OCI-LY1 (cell line): ENCODE results near the gene CCDC194.
A peak's percentile ranks its signal among the peaks of the same experiment; 100 is the strongest.

Source experiments
- H2AFZ ChIP-seq: fragments of 200-600 bp; sonication (generic), shearing (Covaris generic); 2 replicates; pipeline ENCODE4 v1.6.0; 2014; ENCODE audit warnings: antibody characterized with exemption, mild to moderate bottlenecking, low read length
- H3F3A ChIP-seq: fragments of 200-600 bp; sonication (generic), shearing (Covaris generic); 2 replicates; pipeline ENCODE4 v1.6.0; 2014; ENCODE audit warnings: mild to moderate bottlenecking, antibody characterized with exemption, low read length, moderate library complexity; ENCODE audit not compliant: insufficient read depth
- H3K27ac ChIP-seq: fragments of 200-600 bp; sonication (generic); 2 replicates; pipeline ENCODE4 v1.5.1; 2014; ENCODE audit warnings: low read length, mixed run types, mild to moderate bottlenecking, low read depth; ENCODE audit not compliant: poor library complexity, severe bottlenecking
- H3K27me3 ChIP-seq: fragments of 200-600 bp; sonication (generic); 2 replicates; pipeline ENCODE4 v1.6.0; 2014; ENCODE audit warnings: antibody characterized with exemption, mild to moderate bottlenecking, low read length, moderate library complexity; ENCODE audit not compliant: insufficient read depth
- H3K36me3 ChIP-seq: fragments of 200-600 bp; sonication (generic); 2 replicates; pipeline ENCODE4 v1.6.1; 2014; ENCODE audit warnings: mild to moderate bottlenecking, antibody characterized with exemption, low read length, moderate library complexity, mixed read lengths; ENCODE audit not compliant: insufficient read depth
- H3K4me1 ChIP-seq: fragments of 200-600 bp; sonication (generic); 2 replicates; pipeline ENCODE4 v1.5.1; 2014; ENCODE audit warnings: mild to moderate bottlenecking, low read length, moderate library complexity; ENCODE audit not compliant: insufficient read depth, severe bottlenecking
- H3K4me2 ChIP-seq: fragments of 200-600 bp; sonication (generic), shearing (Covaris generic); 2 replicates; pipeline ENCODE4 v1.6.1; 2014; ENCODE audit warnings: low read length
- H3K4me3 ChIP-seq: fragments of 200-600 bp; sonication (generic); 2 replicates; pipeline ENCODE4 v1.5.1; 2014; ENCODE audit warnings: low read length, low read depth, mild to moderate bottlenecking, mixed read lengths; ENCODE audit not compliant: poor library complexity, severe bottlenecking
- H3K79me2 ChIP-seq: fragments of 200-600 bp; shearing (Covaris generic); 2 replicates; pipeline ENCODE4 v1.6.1; 2016; ENCODE audit warnings: mixed run types, low read length, mixed read lengths; ENCODE audit not compliant: insufficient read depth
- H3K9ac ChIP-seq: fragments of 200-600 bp; sonication (generic), shearing (Covaris generic); 2 replicates; pipeline ENCODE4 v1.6.1; 2014; ENCODE audit warnings: mild to moderate bottlenecking, low read length, mixed read lengths
- H3K9me2 ChIP-seq: fragments of 200-600 bp; sonication (generic), shearing (Covaris generic); 2 replicates; pipeline ENCODE4 v1.6.1; 2014; ENCODE audit warnings: low read depth, mild to moderate bottlenecking, low read length, mixed read lengths
- H3K9me3 ChIP-seq: fragments of 200-600 bp; shearing (Covaris generic); 2 replicates; pipeline ENCODE4 v1.6.1; 2014; ENCODE audit warnings: low read length, mixed read lengths
- H4K20me1 ChIP-seq: fragments of 200-600 bp; sonication (generic), shearing (Covaris generic); 2 replicates; pipeline ENCODE4 v1.6.0; 2016; ENCODE audit warnings: mild to moderate bottlenecking, low read length; ENCODE audit not compliant: insufficient read depth
- EZH2 ChIP-seq: fragments of 200-600 bp; sonication (generic), shearing (Covaris generic); IDR thresholded peaks from 2 replicates; pipeline ENCODE4 v1.8.0; 2017; ENCODE audit warnings: borderline replicate concordance, mixed run types, mild to moderate bottlenecking, antibody characterized with exemption, low read length, moderate library complexity, mixed read lengths
- TF ChIP-seq, protein P1 (sequence below): fragments of 200-600 bp; sonication (generic), shearing (Covaris generic); IDR thresholded peaks from 2 replicates; pipeline ENCODE4 v1.5.1; 2017; ENCODE audit warnings: mild to moderate bottlenecking, antibody characterized with exemption, low read length, moderate library complexity, mixed read lengths

Gene CCDC194

GRCh38 chr19:17393914-17394313 lies at the start of gene CCDC194:
Gene CCDC194 (minus strand): TSS chr19:17394196. CDS start chr19:17394158, 38 bp downstream.
- Histone ChIP-seq H3K27me3 (no peaks in the 10 kb centered on the region; the same call in 1 of the 2 replicates), H3K9ac (no peak within 1 kb of the TSS), H3F3A (no peaks in the 10 kb centered on the region), H3K36me3 (peaks cover 8% of the 10 kb centered on the region), H3K4me1 (peaks cover 16% of the 10 kb centered on the region), H3K27ac (no peak within 1 kb of the TSS), H3K79me2 (no peaks in the 10 kb centered on the region), H3K9me3 (peaks cover 3% of the 10 kb centered on the region; the same call in 1 of the 2 replicates), H3K9me2 (no peaks in the 10 kb centered on the region), H4K20me1 (no peaks in the 10 kb centered on the region), H3K4me2 (no peak within 1 kb of the TSS), H3K4me3 (no peak within 1 kb of the TSS), H2AFZ (no peak within 1 kb of the TSS)
- TF ChIP-seq, protein P1, sequence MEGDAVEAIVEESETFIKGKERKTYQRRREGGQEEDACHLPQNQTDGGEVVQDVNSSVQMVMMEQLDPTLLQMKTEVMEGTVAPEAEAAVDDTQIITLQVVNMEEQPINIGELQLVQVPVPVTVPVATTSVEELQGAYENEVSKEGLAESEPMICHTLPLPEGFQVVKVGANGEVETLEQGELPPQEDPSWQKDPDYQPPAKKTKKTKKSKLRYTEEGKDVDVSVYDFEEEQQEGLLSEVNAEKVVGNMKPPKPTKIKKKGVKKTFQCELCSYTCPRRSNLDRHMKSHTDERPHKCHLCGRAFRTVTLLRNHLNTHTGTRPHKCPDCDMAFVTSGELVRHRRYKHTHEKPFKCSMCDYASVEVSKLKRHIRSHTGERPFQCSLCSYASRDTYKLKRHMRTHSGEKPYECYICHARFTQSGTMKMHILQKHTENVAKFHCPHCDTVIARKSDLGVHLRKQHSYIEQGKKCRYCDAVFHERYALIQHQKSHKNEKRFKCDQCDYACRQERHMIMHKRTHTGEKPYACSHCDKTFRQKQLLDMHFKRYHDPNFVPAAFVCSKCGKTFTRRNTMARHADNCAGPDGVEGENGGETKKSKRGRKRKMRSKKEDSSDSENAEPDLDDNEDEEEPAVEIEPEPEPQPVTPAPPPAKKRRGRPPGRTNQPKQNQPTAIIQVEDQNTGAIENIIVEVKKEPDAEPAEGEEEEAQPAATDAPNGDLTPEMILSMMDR = no peak
- no peak for TF ChIP-seq EZH2

DNA sequence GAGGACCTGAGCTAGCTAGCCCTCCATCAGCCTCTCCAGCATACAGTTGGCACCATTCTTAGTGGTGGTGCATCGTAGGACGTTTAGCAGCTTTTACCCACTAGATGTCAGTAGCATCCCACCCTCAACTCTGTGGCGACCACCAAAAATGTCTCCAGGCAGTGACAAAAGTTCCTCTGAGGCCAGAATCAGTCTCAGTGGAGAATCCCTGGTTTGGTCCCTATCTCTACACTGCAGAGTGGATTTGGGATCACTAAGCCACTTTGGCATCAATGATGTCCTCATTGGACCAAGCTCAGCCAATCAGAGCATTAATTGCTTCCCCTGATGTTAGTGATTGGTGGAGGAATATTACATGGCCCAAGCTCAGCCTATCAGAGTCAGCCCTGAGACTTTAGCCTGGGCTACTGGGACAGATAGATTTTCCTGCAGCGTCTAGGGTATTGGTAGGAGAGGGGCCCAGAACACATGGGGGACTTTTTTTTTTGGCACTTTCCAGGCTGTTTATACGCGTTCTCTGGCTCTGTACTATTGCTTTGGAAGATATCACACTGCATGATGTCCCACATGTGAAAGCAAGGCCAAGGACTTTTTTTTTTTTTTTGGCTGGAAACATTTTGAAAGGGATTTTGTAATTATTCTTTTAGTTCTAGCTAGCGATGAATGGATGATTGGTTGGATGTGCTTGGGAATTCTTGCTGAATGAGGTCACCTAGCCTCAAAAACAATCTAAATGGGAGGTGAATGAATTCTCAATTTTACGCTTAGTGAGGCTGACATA lies 47.4 kb upstream of the CCDC194 start:
- H3K79me2 ChIP-seq = no peaks in the 10 kb centered on the region
- no peaks in the 10 kb centered on the region for H4K20me1 ChIP-seq
- no peak overlapping the region for H3K4me3 ChIP-seq
- no peaks in the 10 kb centered on the region for H3F3A ChIP-seq
- peaks cover 8% of the 10 kb centered on the region; the same call in 1 of the 2 replicates for H3K27me3 ChIP-seq
- H3K27ac ChIP-seq = no peak overlapping the region
- no peak overlapping the region for H3K4me2 ChIP-seq
- no peak overlapping the region for H3K9ac ChIP-seq
- no peaks in the 10 kb centered on the region for H3K36me3 ChIP-seq
- H3K4me1 ChIP-seq = no peaks in the 10 kb centered on the region
- H3K9me3 ChIP-seq = peaks cover 4% of the 10 kb centered on the region; the same call in 1 of the 2 replicates
- H2AFZ ChIP-seq = no peak overlapping the region
- H3K9me2 ChIP-seq = no peaks in the 10 kb centered on the region
- no peak for TF ChIP-seq EZH2
- TF ChIP-seq, protein P1 = peak; percentile 63

- Histone ChIP-seq H3K36me3 (no peaks in the 10 kb centered on the region), H4K20me1 (no peaks in the 10 kb centered on the region), H3K27me3 (peaks cover 9% of the 10 kb centered on the region; the same call in 1 of the 2 replicates)
Observed at GRCh38 chr19:17436874-17437267, 42.9 kb upstream of the CCDC194 start.

More at GRCh38 chr19:17436874-17437267, 42.9 kb upstream of the CCDC194 start:
- Histone ChIP-seq H3F3A (no peaks in the 10 kb centered on the region), H3K9me2 (no peaks in the 10 kb centered on the region), H3K4me1 (no peaks in the 10 kb centered on the region), H3K9me3 (peaks cover 4% of the 10 kb centered on the region; the same call in 1 of the 2 replicates), H3K9ac (no peak overlapping the region), H3K79me2 (no peaks in the 10 kb centered on the region), H2AFZ (no peak overlapping the region), H3K4me2 (no peak overlapping the region), H3K4me3 (no peak overlapping the region), H3K27ac (no peak overlapping the region)
- TF ChIP-seq EZH2 = no peak
- TF ChIP-seq, protein P1 = no peak
